ENCODE data around the gene ZNF575. TPM values are rescaled to one million over a fixed set of nuclear protein-coding genes. Genes with fewer than 3 reads are reported as not detected.

ZNF575 gene
- total and polyA plus RNA-seq, 12 donors, result 0.22 to 2.9 (median 0.87) TPM; not detected in 2

- WGBS, 4 donors, result 19 to 34% (median 29%) methylated on average over 10 to 12 of the region's 12 CpGs
- Histone ChIP-seq H3K27ac (peak overlapping the region in 4 of 5 donors; percentile 69 to 86 (median 80)), H3K4me3 (peak overlapping the region in 2 of 4 donors; percentile 65 to 72), H3K27me3 (no peaks in the 10 kb centered on the region), H3K36me3 (replicated peaks in 1 of 2) (no peaks in the 10 kb centered on the region), H3K9me3 (replicated peaks in 1 of 3) (no peaks in the 10 kb centered on the region), H3K4me1 (replicated peaks in 1 of 2) (peaks cover 9 to 20% of the 10 kb centered on the region in 2 donors)
- peak in 1 of 7 donors; percentile 64 for DNase-seq
- no peak for TF ChIP-seq CTCF (IDR thresholded peaks at IDR 0.05)
- no peak for TF ChIP-seq POLR2A (IDR thresholded peaks at IDR 0.05)
- intact Hi-C loops (cut with DNase I), result no loop called here
These were observed 41.6 kb downstream of the ZNF575 start for GRCh38 chr19:43574424-43575155.

- peak; percentile 97 to 99 (median 99) for DNase-seq
- H3K27me3 ChIP-seq, result no peaks in the 10 kb centered on the region
- WGBS, 4 donors, result 0% methylated on average over 20 to 51 of the region's 51 CpGs
- TF ChIP-seq CTCF (IDR thresholded peaks at IDR 0.05) (no peak), POLR2A (IDR thresholded peaks at IDR 0.05) (peak; percentile 45 to 56)
- intact Hi-C loops (cut with DNase I), result no loop called here
- peak within 1 kb of the TSS in 4 of 5 donors; percentile 69 to 86 (median 80) for H3K27ac ChIP-seq
- peak within 1 kb of the TSS; percentile 63 to 82 (median 68) for H3K4me3 ChIP-seq
- peaks cover 9 to 20% of the 10 kb centered on the region in 2 donors for H3K4me1 ChIP-seq (replicated peaks in 1 of 2)
- no peaks in the 10 kb centered on the region for H3K36me3 ChIP-seq (replicated peaks in 1 of 2)
- no peaks in the 10 kb centered on the region for H3K9me3 ChIP-seq (replicated peaks in 1 of 3)
These were observed 42.4 kb downstream of the ZNF575 start, which contains the start of the genes PINLYP and XRCC1 for GRCh38 chr19:43575156-43575950. TSS of gene PINLYP (plus strand) at chr19:43575801. CDS start at chr19:43577192, 1,391 bp downstream. TSS of gene XRCC1 (minus strand) at chr19:43575527. CDS start at chr19:43575458, 69 bp downstream.

- Histone ChIP-seq H3K27ac (peak overlapping the region in 2 of 5 donors; percentile 66 to 71), H3K4me1 (replicated peaks in 1 of 2) (peaks cover 9 to 27% of the 10 kb centered on the region in 2 donors), H3K36me3 (replicated peaks in 1 of 2) (no peaks in the 10 kb centered on the region), H3K4me3 (peak overlapping the region in 2 of 4 donors; percentile 8 to 54), H3K27me3 (no peaks in the 10 kb centered on the region), H3K9me3 (replicated peaks in 1 of 3) (no peaks in the 10 kb centered on the region)
- 71 to 76% (median 74%) methylated on average over 28 to 37 of the region's 37 CpGs for WGBS, 4 donors
- TF ChIP-seq POLR2A (IDR thresholded peaks at IDR 0.05) (no peak), CTCF (IDR thresholded peaks at IDR 0.05) (no peak)
- intact Hi-C loops (cut with DNase I), result no loop called here
- peak in 1 of 7 donors; percentile 65 for DNase-seq
These were observed 43.2 kb downstream of the ZNF575 start for GRCh38 chr19:43575955-43576878.
